ENCODE measurements around the gene ANKRD6. TPM values are rescaled to one million over a fixed set of nuclear protein-coding genes. Genes with fewer than 3 reads are reported as not detected.

ANKRD6 gene
- total and polyA plus RNA-seq, 2 donors (not counting 3 experiments of a cell fraction or from before 2014, with no cell fraction given): 3.4 to 9.6 TPM

- no peak overlapping the region for H3K27ac ChIP-seq (ENCODE audit: insufficient read depth, low read depth, low read length)
- intact Hi-C loops (cut with micrococcal nuclease): no loop called here
- FAIRE-seq: no peak
- ChIA-PET POLR2A (no interaction called here), CTCF (interaction anchor here (0.9 to 1.4 kb wide), 3 partner anchors 12 to 101 kb away, joined by 3 to 5 read pairs (median 3); partner anchors contain the start of gene ANKRD6)
- no peak overlapping the region for H3K9ac ChIP-seq (replicated peaks; ENCODE audit: extremely low read depth, insufficient read depth, low read length)
- no peaks in the 10 kb centered on the region for H3K9me1 ChIP-seq (replicated peaks; ENCODE audit: control insufficient read depth, extremely low read depth, insufficient read depth, low read length)
- H3K36me3 ChIP-seq (ENCODE audit: control insufficient read depth in 2 of 2, extremely low read depth in 1 of 2, insufficient read depth in 2 of 2, low read length in 2 of 2): no peaks in the 10 kb centered on the region
- no peak overlapping the region for H3K4me2 ChIP-seq (ENCODE audit: insufficient read depth, low read length)
- no peaks in the 10 kb centered on the region for H4K20me1 ChIP-seq (replicated peaks; ENCODE audit: control insufficient read depth, extremely low read depth, insufficient read depth, low read length)
- BruUV-seq (replicated peaks): no TSS peak
- TF ChIP-seq MAX (IDR thresholded peaks at IDR 0.05; ENCODE audit: insufficient read depth, insufficient read length) (no peak), POLR2A (IDR thresholded peaks at IDR 0.05; ENCODE audit: low read depth, low read length) (no peak), GATA2 (IDR thresholded peaks at IDR 0.05; ENCODE audit: insufficient read depth, insufficient read length, low read depth, low read length) (no peak), FOS (IDR thresholded peaks at IDR 0.05; ENCODE audit: borderline replicate concordance, insufficient read depth, low read length) (no peak), CTCF (IDR thresholded peaks at IDR 0.05; ENCODE audit: extremely low read depth in 1 of 2, insufficient read depth in 1 of 2, low read depth in 1 of 2, low read length in 2 of 2) (no peak), EZH2 (IDR thresholded peaks at IDR 0.05; ENCODE audit: borderline replicate concordance, low read depth, low read length, severe bottlenecking) (no peak), JUN (IDR thresholded peaks at IDR 0.05; ENCODE audit: borderline replicate concordance, insufficient read depth, insufficient read length, low read depth) (no peak), MYC (IDR thresholded peaks at IDR 0.05; ENCODE audit: low read depth, low read length) (no peak), POLR2AphosphoS5 (IDR thresholded peaks at IDR 0.05; ENCODE audit: insufficient read depth, low read depth, low read length) (no peak)
- H3K79me2 ChIP-seq (ENCODE audit: control insufficient read depth, insufficient read depth, low read length): no peaks in the 10 kb centered on the region
- no peak overlapping the region for H2AFZ ChIP-seq (ENCODE audit: low read depth, low read length)
- peaks cover 50 to 56% of the 10 kb centered on the region in 2 experiments for H3K27me3 ChIP-seq (ENCODE audit: control insufficient read depth in 2 of 2, insufficient read depth in 2 of 2, low read length in 2 of 2)
- H3K4me1 ChIP-seq (ENCODE audit: control insufficient read depth, extremely low read depth, insufficient read depth, low read length): peaks cover 8% of the 10 kb centered on the region
- no peaks in the 10 kb centered on the region for H3K9me3 ChIP-seq (replicated peaks; ENCODE audit: control insufficient read depth, insufficient read depth, low read length)
- H3K4me3 ChIP-seq (replicated peaks in 1 of 3; ENCODE audit: insufficient read depth in 1 of 3, low read depth in 1 of 3, low read length in 3 of 3): no peak overlapping the region
- dilution Hi-C loops (cut with MboI; ENCODE audit: extremely low pct_ligation_motif_present, low sequenced_read_pairs): no loop called here
- no peak for DNase-seq (ENCODE audit: low read depth, low spot score)
Measured at GRCh38 chr6:89413006-89413400, 19.9 kb upstream of the ANKRD6 start.
